HG03196 (cell line): ENCODE data around the gene BIN1.

ENCODE experiments used
- ATAC-seq: cut with Tn5 transposase; IDR thresholded peaks from one replicate; pipeline ENCODE4 v1.9.1; 2021; ENCODE audit not compliant: unreplicated experiment

BIN1 gene

GRCh38 chr2:127061375-127062273 lies 45.3 kb downstream of the BIN1 start:
- ATAC-seq, result no peak

DNA sequence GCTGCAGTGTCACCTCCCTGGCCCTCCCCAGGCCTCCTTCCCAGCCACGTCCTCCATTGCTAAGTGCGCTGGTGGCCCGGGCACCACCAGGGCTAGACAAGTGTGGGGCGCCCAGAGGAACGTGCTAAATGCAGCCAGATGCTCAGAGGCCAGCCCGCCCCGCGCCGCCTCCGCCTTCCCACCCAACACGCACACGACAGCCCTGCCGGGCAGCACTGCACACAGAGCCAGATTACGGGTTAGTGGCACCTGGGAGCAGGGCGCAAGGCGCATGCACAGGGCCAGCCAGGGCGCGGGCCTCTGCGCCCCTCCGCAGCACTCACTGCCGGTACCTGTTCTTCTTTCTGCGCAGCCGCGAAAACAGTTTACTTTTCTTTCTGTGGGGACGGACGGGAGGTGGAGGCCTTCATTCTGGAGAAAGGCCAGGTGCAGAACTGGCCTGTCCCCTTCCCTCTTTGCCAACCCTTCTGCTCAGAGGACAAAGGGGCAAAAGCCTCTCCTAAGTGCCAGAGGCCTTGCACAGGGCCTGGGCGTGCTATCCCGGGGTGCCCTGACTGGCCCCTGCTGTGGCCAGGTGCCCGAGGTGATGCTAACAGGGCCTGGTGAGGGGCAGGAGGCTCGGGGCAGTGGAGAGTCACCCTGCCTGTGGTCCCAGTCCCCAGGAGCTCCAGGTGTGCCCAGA lies 46.5 kb downstream of the BIN1 start:
- ATAC-seq, result no peak

GRCh38 chr2:127059559-127059958 lies 47.4 kb downstream of the BIN1 start:
- no peak for ATAC-seq

DNA sequence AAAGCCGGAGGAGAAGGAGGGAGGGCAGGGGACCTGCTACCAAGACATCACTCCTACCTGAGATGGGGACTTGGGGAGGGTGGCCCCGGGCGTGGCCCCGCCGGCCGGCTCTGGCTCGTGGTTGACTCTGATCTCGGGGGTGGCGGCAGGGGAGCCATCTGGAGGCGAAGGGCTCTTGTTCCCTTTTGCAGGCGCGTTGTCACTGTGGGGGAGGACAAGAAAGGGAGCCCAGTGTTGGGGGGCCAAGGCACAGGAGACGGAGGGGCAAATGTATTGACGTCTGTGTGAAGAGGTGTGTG lies 48.1 kb downstream of the BIN1 start:
- ATAC-seq, result no peak

- no peak for ATAC-seq
Measured at GRCh38 chr2:127058246-127058953, 48.6 kb downstream of the BIN1 start.

GRCh38 chr2:127057371-127058245 lies 49.3 kb downstream of the BIN1 start:
- no peak for ATAC-seq

- no peak for ATAC-seq
Measured at GRCh38 chr2:127056631-127057370, 50.2 kb downstream of the BIN1 start.

GRCh38 chr2:127056086-127056485 lies 50.9 kb downstream of the BIN1 start:
- no peak for ATAC-seq

- ATAC-seq, result no peak
Measured at GRCh38 chr2:127055786-127056076, 51.2 kb downstream of the BIN1 start.

DNA sequence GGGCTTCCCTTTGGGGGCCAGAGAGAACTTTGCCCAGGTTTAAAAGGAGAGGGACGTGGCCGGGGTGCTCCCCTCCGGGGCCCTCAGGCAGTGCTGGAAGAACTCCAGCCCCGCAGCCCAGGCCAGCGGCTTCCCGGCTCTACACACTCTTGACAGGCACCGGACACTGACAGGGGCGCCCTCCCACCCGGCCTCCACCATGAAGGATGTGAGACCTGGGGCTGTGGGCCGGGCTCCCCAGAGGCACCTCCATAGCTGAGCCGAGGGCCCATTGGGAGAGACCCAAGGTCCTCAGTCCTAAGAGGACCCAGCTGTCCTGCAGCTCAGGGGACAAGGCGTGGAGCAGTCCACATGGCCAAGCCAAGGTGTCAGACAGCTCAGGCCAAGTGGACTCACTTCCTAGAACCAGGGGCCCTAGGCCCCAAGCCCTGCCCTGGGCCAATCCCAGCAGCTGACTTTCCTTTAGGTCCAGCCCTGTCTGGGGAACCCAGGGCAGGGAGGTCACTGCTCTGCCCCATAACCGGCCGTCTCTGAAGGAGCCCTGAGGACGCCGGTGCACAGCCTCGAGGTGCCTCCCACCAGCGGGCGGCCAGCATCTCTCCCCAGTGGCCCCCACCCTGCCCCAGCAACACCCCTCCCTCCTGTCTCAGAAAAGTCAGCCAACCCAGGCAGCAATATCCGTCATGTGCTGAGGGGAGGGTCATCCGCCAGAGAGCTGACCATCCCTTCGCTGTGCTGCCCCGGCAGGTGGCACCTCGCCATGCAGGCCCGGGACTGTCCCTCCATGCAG lies 51.8 kb downstream of the BIN1 start:
- ATAC-seq, result no peak

DNA sequence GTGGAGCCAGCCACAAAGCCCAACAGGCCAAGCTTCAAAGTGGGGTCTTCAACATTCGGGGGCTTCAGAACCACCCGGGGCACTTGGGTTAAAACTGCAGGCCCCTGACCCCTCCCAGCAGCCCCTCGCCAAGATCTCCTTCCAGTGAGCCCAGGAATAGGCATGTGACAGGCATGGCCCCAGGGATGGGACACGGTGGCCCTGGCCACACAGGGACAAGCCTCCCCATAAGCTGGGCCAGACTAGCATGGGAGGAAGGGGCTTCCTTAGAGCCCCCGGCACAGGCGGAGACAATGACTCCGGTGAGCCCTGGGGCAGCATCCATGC lies 52.4 kb downstream of the BIN1 start:
- ATAC-seq, result no peak

DNA sequence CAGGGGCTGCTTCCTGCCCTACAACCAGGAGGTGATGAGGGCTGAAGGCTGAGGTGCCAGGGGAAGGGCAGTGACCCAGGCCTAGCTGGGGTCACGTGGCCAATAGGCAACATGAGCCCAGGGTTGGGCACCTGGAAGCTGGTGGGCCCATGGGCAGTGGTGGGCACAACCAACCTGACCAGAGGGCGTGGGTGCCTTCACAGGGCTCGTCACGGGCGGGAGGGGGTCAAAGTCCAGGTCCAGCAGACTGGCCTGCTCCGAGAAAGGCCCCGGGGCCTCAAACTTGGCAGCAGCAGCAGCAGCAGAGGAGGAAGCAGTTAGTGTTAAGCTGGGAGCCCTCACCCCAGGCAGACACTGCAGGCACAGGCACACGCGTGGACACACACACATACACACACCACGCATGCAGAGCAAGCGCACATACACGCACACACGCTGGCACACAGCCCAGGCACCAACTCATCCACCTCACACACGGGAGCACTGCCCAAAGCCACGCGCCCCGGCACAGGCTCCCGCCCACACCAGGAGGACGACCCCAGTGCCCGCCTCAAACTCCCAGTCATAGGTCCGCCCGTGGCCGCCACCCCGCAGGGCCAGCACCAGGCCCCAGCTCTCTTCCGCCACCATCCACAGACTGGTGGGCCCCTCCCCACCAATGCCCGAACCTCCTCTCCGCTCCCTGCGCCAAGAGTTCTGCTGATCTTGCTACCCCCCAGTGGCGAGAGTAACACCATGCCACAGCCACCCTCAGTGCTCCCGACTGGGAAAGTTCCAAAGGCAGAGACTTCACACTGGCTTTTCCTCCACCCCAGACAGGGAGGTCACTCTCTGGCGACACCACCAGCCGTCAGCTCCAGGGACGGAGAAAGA lies 53.0 kb downstream of the BIN1 start:
- ATAC-seq, result no peak

GRCh38 chr2:127052771-127053691 lies 53.9 kb downstream of the BIN1 start:
- ATAC-seq, result no peak

- no peak for ATAC-seq
Measured at GRCh38 chr2:127052057-127052770, 54.7 kb downstream of the BIN1 start.

- ATAC-seq, result no peak
Measured at GRCh38 chr2:127051116-127052056, 55.6 kb downstream of the BIN1 start.

- no peak for ATAC-seq
Measured at GRCh38 chr2:127050803-127051115, 56.2 kb downstream of the BIN1 start.
